Measurements from ENCODE around the gene TTPAL.

Gene TTPAL

GRCh38 chr20:44540834-44541233, 65.2 kb downstream of the TTPAL start:
- no peak for DNase-seq (ENCODE audit: low read depth in 1 of 2, low spot score in 1 of 2)
- Histone ChIP-seq H3K4me3 (replicated peaks; ENCODE audit: insufficient read depth, low read length) (no peak overlapping the region), H3K27ac (replicated peaks) (no peak overlapping the region), H3K27me3 (ENCODE audit: insufficient read depth, poor library complexity, severe bottlenecking) (no peaks in the 10 kb centered on the region)
- TF ChIP-seq, protein P1, sequence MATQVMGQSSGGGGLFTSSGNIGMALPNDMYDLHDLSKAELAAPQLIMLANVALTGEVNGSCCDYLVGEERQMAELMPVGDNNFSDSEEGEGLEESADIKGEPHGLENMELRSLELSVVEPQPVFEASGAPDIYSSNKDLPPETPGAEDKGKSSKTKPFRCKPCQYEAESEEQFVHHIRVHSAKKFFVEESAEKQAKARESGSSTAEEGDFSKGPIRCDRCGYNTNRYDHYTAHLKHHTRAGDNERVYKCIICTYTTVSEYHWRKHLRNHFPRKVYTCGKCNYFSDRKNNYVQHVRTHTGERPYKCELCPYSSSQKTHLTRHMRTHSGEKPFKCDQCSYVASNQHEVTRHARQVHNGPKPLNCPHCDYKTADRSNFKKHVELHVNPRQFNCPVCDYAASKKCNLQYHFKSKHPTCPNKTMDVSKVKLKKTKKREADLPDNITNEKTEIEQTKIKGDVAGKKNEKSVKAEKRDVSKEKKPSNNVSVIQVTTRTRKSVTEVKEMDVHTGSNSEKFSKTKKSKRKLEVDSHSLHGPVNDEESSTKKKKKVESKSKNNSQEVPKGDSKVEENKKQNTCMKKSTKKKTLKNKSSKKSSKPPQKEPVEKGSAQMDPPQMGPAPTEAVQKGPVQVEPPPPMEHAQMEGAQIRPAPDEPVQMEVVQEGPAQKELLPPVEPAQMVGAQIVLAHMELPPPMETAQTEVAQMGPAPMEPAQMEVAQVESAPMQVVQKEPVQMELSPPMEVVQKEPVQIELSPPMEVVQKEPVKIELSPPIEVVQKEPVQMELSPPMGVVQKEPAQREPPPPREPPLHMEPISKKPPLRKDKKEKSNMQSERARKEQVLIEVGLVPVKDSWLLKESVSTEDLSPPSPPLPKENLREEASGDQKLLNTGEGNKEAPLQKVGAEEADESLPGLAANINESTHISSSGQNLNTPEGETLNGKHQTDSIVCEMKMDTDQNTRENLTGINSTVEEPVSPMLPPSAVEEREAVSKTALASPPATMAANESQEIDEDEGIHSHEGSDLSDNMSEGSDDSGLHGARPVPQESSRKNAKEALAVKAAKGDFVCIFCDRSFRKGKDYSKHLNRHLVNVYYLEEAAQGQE (IDR thresholded peaks at IDR 0.05; ENCODE audit: insufficient replicate concordance, low read depth) = no peak
- TF ChIP-seq POLR2AphosphoS5 (IDR thresholded peaks at IDR 0.05; ENCODE audit: low read depth) (no peak), GABPA (IDR thresholded peaks at IDR 0.05; ENCODE audit: low read depth) (no peak), CTCF (IDR thresholded peaks at IDR 0.05; ENCODE audit: insufficient read depth, low read length) (no peak), SPI1 (IDR thresholded peaks at IDR 0.05; ENCODE audit: borderline replicate concordance, low read depth) (no peak)

- no peaks in the 10 kb centered on the region for H3K27me3 ChIP-seq (ENCODE audit: insufficient read depth, poor library complexity, severe bottlenecking)
- TF ChIP-seq, protein P1 (IDR thresholded peaks at IDR 0.05; ENCODE audit: insufficient replicate concordance, low read depth) = no peak
- TF ChIP-seq CTCF (IDR thresholded peaks at IDR 0.05; ENCODE audit: insufficient read depth, low read length) = no peak
- TF ChIP-seq SPI1 (IDR thresholded peaks at IDR 0.05; ENCODE audit: borderline replicate concordance, low read depth) = no peak
- TF ChIP-seq POLR2AphosphoS5 (IDR thresholded peaks at IDR 0.05; ENCODE audit: low read depth) = no peak
- no peak for TF ChIP-seq GABPA (IDR thresholded peaks at IDR 0.05; ENCODE audit: low read depth)
- DNase-seq (ENCODE audit: low read depth in 1 of 2, low spot score in 1 of 2) = no peak
- H3K4me3 ChIP-seq (replicated peaks; ENCODE audit: insufficient read depth, low read length) = no peak overlapping the region
- no peak overlapping the region for H3K27ac ChIP-seq (replicated peaks)
Measured at GRCh38 chr20:44541992-44542391, 66.3 kb downstream of the TTPAL start.

DNA sequence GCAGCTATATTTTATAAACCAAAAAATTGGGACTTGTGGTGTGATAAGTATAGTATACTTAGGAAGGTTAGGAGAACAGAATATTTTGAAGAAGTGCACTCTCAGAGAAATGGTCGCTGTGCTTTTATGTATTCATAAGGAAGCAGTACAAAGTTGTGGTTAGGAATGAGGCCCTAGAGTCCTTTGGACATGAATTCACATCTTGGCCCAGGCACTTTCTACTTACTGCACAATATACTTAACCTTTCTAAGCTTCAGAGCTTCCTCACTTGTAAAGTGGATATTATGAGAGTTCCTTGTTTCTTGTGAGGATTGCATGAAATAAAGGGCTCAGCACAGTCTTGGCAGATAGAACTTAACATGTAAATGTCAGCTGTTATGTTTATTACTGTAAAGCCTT, 67.2 kb downstream of the TTPAL start:
- Histone ChIP-seq H3K27ac (replicated peaks) (peak overlapping the region; percentile 22; the same call in 1 of the 2 replicates), H3K27me3 (ENCODE audit: insufficient read depth, poor library complexity, severe bottlenecking) (no peaks in the 10 kb centered on the region), H3K4me3 (replicated peaks; ENCODE audit: insufficient read depth, low read length) (no peak overlapping the region)
- TF ChIP-seq SPI1 (IDR thresholded peaks at IDR 0.05; ENCODE audit: borderline replicate concordance, low read depth) = peak; percentile 15; the same call in 1 of the 2 replicates
- no peak for TF ChIP-seq GABPA (IDR thresholded peaks at IDR 0.05; ENCODE audit: low read depth)
- no peak for TF ChIP-seq CTCF (IDR thresholded peaks at IDR 0.05; ENCODE audit: insufficient read depth, low read length)
- peak in 1 of 2 experiments; percentile 36 for DNase-seq (ENCODE audit: low read depth in 1 of 2, low spot score in 1 of 2)

DNA sequence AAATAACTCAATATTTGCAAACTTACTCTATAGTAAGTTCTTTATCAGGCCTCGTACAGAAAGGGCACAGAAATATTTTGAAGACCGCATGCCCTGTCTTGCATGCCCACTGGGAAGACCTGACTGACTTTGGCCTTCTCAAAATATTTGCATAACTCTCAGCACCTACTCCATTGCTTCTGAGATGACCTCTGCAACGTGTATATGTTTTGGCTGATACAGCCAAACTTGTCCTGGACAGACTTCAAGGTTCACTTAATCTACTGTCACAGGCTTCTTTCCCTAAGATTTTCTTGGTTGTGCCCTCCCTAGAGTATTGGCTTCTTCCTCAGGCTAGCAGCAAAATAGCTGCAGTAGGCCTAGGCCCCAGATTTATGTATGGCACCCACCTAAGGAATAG, 67.7 kb downstream of the TTPAL start:
- DNase-seq (ENCODE audit: low read depth in 1 of 2, low spot score in 1 of 2) = no peak
- Histone ChIP-seq H3K27me3 (ENCODE audit: insufficient read depth, poor library complexity, severe bottlenecking) (no peaks in the 10 kb centered on the region), H3K4me3 (replicated peaks; ENCODE audit: insufficient read depth, low read length) (no peak overlapping the region), H3K27ac (replicated peaks) (peak overlapping the region; percentile 22; the same call in 1 of the 2 replicates)
- no peak for TF ChIP-seq SPI1 (IDR thresholded peaks at IDR 0.05; ENCODE audit: borderline replicate concordance, low read depth)
- no peak for TF ChIP-seq CTCF (IDR thresholded peaks at IDR 0.05; ENCODE audit: insufficient read depth, low read length)
- no peak for TF ChIP-seq GABPA (IDR thresholded peaks at IDR 0.05; ENCODE audit: low read depth)
- no peak for TF ChIP-seq POLR2AphosphoS5 (IDR thresholded peaks at IDR 0.05; ENCODE audit: low read depth)
- TF ChIP-seq, protein P1 (IDR thresholded peaks at IDR 0.05; ENCODE audit: insufficient replicate concordance, low read depth) = no peak

Data from HL-60 (cell line).